Parathyroid adenoma (tissue), 2 donors: ENCODE measurements around the gene GPR171.
"Not testable (repeated sequence)": the region's sequence is repeated elsewhere in the genome, so short reads cannot be mapped to it uniquely, and the experiment has no call there.

Experiments used
- H2AFZ ChIP-seq: fragments of 300-600 bp; sonication (generic); one replicate; pipeline ENCODE4 v1.7.0; 2017; ENCODE audit warnings: antibody characterized with exemption, mild to moderate bottlenecking
- H3K27ac ChIP-seq: fragments of 300-600 bp; sonication (generic); one replicate; pipeline ENCODE4 v1.7.0; 2017
- H3K27me3 ChIP-seq: fragments of 300-600 bp; sonication (generic); one replicate; pipeline ENCODE4 v1.7.0; 2017; ENCODE audit warnings: low read length; ENCODE audit not compliant: control insufficient read depth, insufficient read depth
- H3K36me3 ChIP-seq: fragments of 300-600 bp; sonication (generic); one replicate; pipeline ENCODE4 v1.7.0; 2017; ENCODE audit warnings: low read length; ENCODE audit not compliant: control insufficient read depth, insufficient read depth
- H3K4me1 ChIP-seq: fragments of 300-600 bp; sonication (generic); one replicate; pipeline ENCODE4 v1.7.0; 2017; ENCODE audit warnings: control low read depth
- H3K4me2 ChIP-seq: fragments of 300-600 bp; sonication (generic); one replicate; pipeline ENCODE4 v1.7.0; 2017; ENCODE audit warnings: low read length
- H3K4me3 ChIP-seq: fragments of 300-600 bp; sonication (generic); one replicate; pipeline ENCODE4 v1.7.0; 2017; ENCODE audit warnings: low read depth, low read length
- H3K79me2 ChIP-seq: fragments of 300-600 bp; sonication (generic); one replicate; pipeline ENCODE4 v1.7.0; 2017; ENCODE audit warnings: control low read depth
- H3K9ac ChIP-seq: fragments of 300-600 bp; sonication (generic); one replicate; pipeline ENCODE4 v1.7.0; 2017; ENCODE audit warnings: mild to moderate bottlenecking
- H3K9me3 ChIP-seq: fragments of 300-600 bp; sonication (generic); one replicate; pipeline ENCODE4 v1.7.0; 2017; ENCODE audit warnings: low read length; ENCODE audit not compliant: control insufficient read depth
- CTCF ChIP-seq: fragments of 300-600 bp; sonication (generic); IDR thresholded peaks from one replicate; pipeline ENCODE4 v1.7.0; 2017; ENCODE audit warnings: antibody characterized with exemption, mild to moderate bottlenecking
- donor health status: primary hyperparathyroidism.

Gene GPR171

GRCh38 chr3:151234825-151235224 is 31.8 kb upstream of the GPR171 start:
- Histone ChIP-seq H3K36me3 (no peaks in the 10 kb centered on the region), H3K79me2 (no peaks in the 10 kb centered on the region), H2AFZ (no peak overlapping the region), H3K27ac (no peak overlapping the region), H3K27me3 (no peaks in the 10 kb centered on the region), H3K4me2 (no peak overlapping the region), H3K9me3 (no peaks in the 10 kb centered on the region), H3K4me1 (no peaks in the 10 kb centered on the region), H3K4me3 (no peak overlapping the region), H3K9ac (no peak overlapping the region)
- no peak for TF ChIP-seq CTCF

DNA sequence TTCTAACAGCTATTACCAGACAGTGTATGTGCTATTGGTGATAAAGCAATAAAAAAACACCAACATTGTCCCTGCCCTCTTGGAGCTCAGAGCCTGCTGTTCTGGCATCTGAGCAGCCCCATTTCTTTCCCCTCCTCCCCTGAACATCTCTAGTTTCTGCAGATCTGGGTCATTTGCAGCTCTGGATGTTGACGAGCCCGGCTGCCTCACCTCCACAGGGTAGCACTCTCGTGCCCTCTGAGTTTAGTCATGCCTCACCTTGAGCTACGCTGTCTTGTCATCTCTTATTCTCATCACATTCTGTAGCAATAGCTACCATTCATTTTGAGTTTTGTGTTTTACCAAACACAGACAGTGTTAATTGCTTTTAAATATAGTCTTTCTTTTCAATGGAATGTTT is 30.0 kb upstream of the GPR171 start:
- no peak overlapping the region for H3K27ac ChIP-seq
- no peaks in the 10 kb centered on the region for H3K79me2 ChIP-seq
- H3K36me3 ChIP-seq, result no peaks in the 10 kb centered on the region
- H3K9me3 ChIP-seq, result no peaks in the 10 kb centered on the region
- no peaks in the 10 kb centered on the region for H3K27me3 ChIP-seq
- H3K4me1 ChIP-seq, result no peaks in the 10 kb centered on the region
- no peak for TF ChIP-seq CTCF
- H2AFZ ChIP-seq, result no peak overlapping the region
- no peak overlapping the region for H3K9ac ChIP-seq
- H3K4me2 ChIP-seq, result no peak overlapping the region
- H3K4me3 ChIP-seq, result no peak overlapping the region

DNA sequence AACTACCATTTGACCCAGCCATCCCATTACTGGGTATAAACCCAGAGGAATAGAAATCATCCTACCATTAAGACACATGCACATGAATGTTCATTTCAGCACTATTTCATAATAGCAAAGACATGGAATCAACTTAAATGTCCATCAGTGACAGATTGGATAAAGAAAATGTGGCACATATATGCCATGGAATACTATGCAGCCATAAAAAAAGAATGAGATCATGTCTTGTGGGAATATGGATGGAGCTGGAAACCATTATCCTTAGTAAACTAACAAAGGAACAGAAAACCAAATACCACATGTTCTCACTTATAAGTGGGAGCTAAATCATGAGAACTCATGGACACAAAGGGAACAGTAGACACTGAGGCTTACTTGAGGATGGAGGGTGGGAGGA is 29.4 kb upstream of the GPR171 start:
- H3K27me3 ChIP-seq, H3K4me2 ChIP-seq, H2AFZ ChIP-seq, H3K79me2 ChIP-seq, H3K9me3 ChIP-seq, H3K27ac ChIP-seq, H3K36me3 ChIP-seq, H3K4me1 ChIP-seq, H3K4me3 ChIP-seq, H3K9ac ChIP-seq: not testable (repeated sequence)

GRCh38 chr3:151230646-151231045 is 27.6 kb upstream of the GPR171 start:
- TF ChIP-seq CTCF, result no peak
- no peak overlapping the region for H3K4me3 ChIP-seq
- no peaks in the 10 kb centered on the region for H3K9me3 ChIP-seq
- no peaks in the 10 kb centered on the region for H3K36me3 ChIP-seq
- no peak overlapping the region for H3K4me2 ChIP-seq
- no peak overlapping the region for H3K9ac ChIP-seq
- H3K4me1 ChIP-seq, result no peaks in the 10 kb centered on the region
- H3K27ac ChIP-seq, result no peak overlapping the region
- no peaks in the 10 kb centered on the region for H3K79me2 ChIP-seq
- H2AFZ ChIP-seq, result no peak overlapping the region
- H3K27me3 ChIP-seq, result no peaks in the 10 kb centered on the region

DNA sequence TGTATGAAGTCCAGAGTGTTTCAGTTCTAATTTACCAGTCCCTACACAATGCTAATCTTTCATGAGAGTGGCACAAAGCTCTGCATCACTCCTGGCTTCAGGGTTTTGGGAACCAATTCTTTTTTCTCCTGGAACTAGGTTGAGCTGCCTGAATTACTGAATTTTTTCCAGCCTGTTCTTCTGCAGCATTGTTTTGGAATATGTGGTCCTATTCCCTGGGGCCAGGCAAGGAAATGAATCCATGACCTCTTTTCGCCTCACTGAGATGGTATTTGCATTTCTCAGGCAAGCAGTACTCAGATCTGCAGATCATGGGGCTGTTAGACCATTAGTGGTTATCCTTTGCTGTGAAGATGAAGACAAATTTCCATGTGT is 25.6 kb upstream of the GPR171 start:
- Histone ChIP-seq H2AFZ (no peak overlapping the region), H3K9me3 (no peaks in the 10 kb centered on the region), H3K36me3 (no peaks in the 10 kb centered on the region), H3K79me2 (no peaks in the 10 kb centered on the region), H3K4me2 (no peak overlapping the region), H3K27me3 (no peaks in the 10 kb centered on the region), H3K4me1 (no peaks in the 10 kb centered on the region), H3K9ac (no peak overlapping the region), H3K27ac (peak overlapping the region; percentile 8), H3K4me3 (no peak overlapping the region)
- TF ChIP-seq CTCF, result no peak
